K562 (cell line): Measurements from ENCODE around the gene ATP2A1. TPM values are rescaled to one million over a fixed set of nuclear protein-coding genes. Genes with fewer than 3 reads are reported as not detected.

Source experiments
- ATAC-seq: fragments of 200-7000 bp; cut with Tn5 transposase; 3 replicates; pipeline ENCODE4 v1.9.1; 2020; ENCODE audit warnings: moderate library complexity
- BruUV-seq: library from RNA; stranded (reverse); fragments of 400-500 nt; replicated peaks from 2 replicates; lab custom pipeline; 2021; lab: Mats Ljungman, UMichigan
- CTCF ChIA-PET: fragments of 300-600 bp; formaldehyde crosslinking; extraction: SDS; loops from one replicate; lab custom pipeline; 2021; ENCODE audit warnings: low intra/inter-chr PET ratio; lab: Yijun Ruan, JAX
- POLR2A ChIA-PET: fragments of 300-600, 350-650 bp; sonication (Branson Sonifier 250); formaldehyde crosslinking; extraction: SDS; loops from one replicate; lab custom pipeline; 2021; ENCODE audit warnings: antibody characterized with exemption, inconsistent platforms; lab: Yijun Ruan, JAX
- DNase-seq, 4 experiments: peaks; one replicate each; pipeline versions ENCODE4 v3.0.0 to v3.0.0-alpha.2; 2011 to 2018; ENCODE audit warnings: low spot score in 3 of 4, mixed read lengths in 3 of 4; ENCODE audit errors: extremely low read depth in 1 of 4
- FAIRE-seq: peaks from 2 replicates; lab custom pipeline; 2011; peaks lifted over from hg19 to GRCh38; lab: Jason Lieb, UNC
- H2AFZ ChIP-seq: 2 replicates; pipeline ENCODE4 v1.6.0; 2011; ENCODE audit warnings: low read depth, low read length, control low read depth, inconsistent platforms
- H3K27ac ChIP-seq: fragments of 200-600 bp; 3 replicates; pipeline ENCODE4 v1.8.0; 2011; ENCODE audit warnings: low read depth, mild to moderate bottlenecking, control low read depth, inconsistent platforms, low read length, moderate library complexity, mixed read lengths; ENCODE audit errors: extremely low read depth
- H3K27me3 ChIP-seq, 2 experiments: fragments of 300-600 bp in 1 of 2; 2 replicates in 1 of 2; 3 replicates in 1 of 2; pipeline versions ENCODE4 v1.6.0 to v1.8.0; 2011; ENCODE audit warnings: inconsistent platforms in 2 of 2, low read length in 2 of 2, mild to moderate bottlenecking in 1 of 2, mixed read lengths in 1 of 2, moderate library complexity in 1 of 2; ENCODE audit not compliant: control insufficient read depth in 2 of 2, insufficient read depth in 2 of 2
- H3K36me3 ChIP-seq: fragments of 300-600 bp; 3 replicates; pipeline ENCODE4 v1.8.0; 2011; ENCODE audit warnings: mild to moderate bottlenecking, low read length, inconsistent platforms; ENCODE audit not compliant: control insufficient read depth, insufficient read depth
- H3K4me1 ChIP-seq, 2 experiments: fragments of 200-600 bp in 1 of 2; replicated peaks in 1 of 2; 2 replicates in 1 of 2; 3 replicates in 1 of 2; pipeline versions ENCODE4 v1.5.1 to v1.8.0; 2011; ENCODE audit warnings: inconsistent platforms in 2 of 2, low read length in 2 of 2, mild to moderate bottlenecking in 1 of 2, mixed read lengths in 1 of 2, moderate library complexity in 1 of 2; ENCODE audit not compliant: control insufficient read depth in 2 of 2, insufficient read depth in 2 of 2
- H3K4me2 ChIP-seq: 2 replicates; pipeline ENCODE4 v1.6.1; 2011; ENCODE audit warnings: low read length, control low read depth, inconsistent platforms, mixed read lengths; ENCODE audit not compliant: insufficient read depth
- H3K4me3 ChIP-seq: fragments of 200-600 bp; sonication (generic), shearing (Covaris generic); 2 replicates; pipeline ENCODE4 v1.5.1; 2016; ENCODE audit warnings: control low read depth, inconsistent platforms
- H3K79me2 ChIP-seq: fragments of 200-600 bp; 3 replicates; pipeline ENCODE4 v1.8.0; 2011; ENCODE audit warnings: low read length, inconsistent platforms; ENCODE audit not compliant: control insufficient read depth, insufficient read depth
- H3K9ac ChIP-seq, 2 experiments: 2 replicates each; pipeline versions ENCODE4 v1.6.0 to v1.6.1; 2011; ENCODE audit warnings: low read depth in 2 of 2, low read length in 2 of 2, control low read depth in 1 of 2, inconsistent platforms in 1 of 2, mild to moderate bottlenecking in 1 of 2, mixed read lengths in 1 of 2; ENCODE audit not compliant: insufficient read depth in 1 of 2
- H3K9me1 ChIP-seq: one replicate; pipeline ENCODE4 v1.6.0; 2011; ENCODE audit warnings: inconsistent platforms, mild to moderate bottlenecking, low read length, moderate library complexity; ENCODE audit not compliant: control insufficient read depth, insufficient read depth
- H3K9me3 ChIP-seq: replicated peaks from 2 replicates; pipeline ENCODE4 v1.5.1; 2011; ENCODE audit warnings: low read depth, low read length, inconsistent platforms; ENCODE audit not compliant: control insufficient read depth, insufficient read depth
- H4K20me1 ChIP-seq: replicated peaks from 2 replicates; pipeline ENCODE4 v1.6.1; 2011; ENCODE audit warnings: low read length, inconsistent platforms, mixed read lengths; ENCODE audit not compliant: control insufficient read depth, insufficient read depth
- DPF2 ChIP-seq: fragments of 450-650 bp; IDR thresholded peaks from 2 replicates; pipeline ENCODE4 v1.6.1; 2016
- ELF1 ChIP-seq: fragments of 200-800 bp; sonication (Bioruptor generic); IDR thresholded peaks from 2 replicates; pipeline ENCODE4 v1.6.1; 2016; ENCODE audit warnings: missing genetic modification characterization, missing compliant biosample characterization
- ETV5 ChIP-seq: sonication (generic); formaldehyde crosslinking; IDR thresholded peaks from 2 replicates; pipeline ENCODE4 v1.4.0; 2020; ENCODE audit warnings: low read depth, mild to moderate bottlenecking, missing genetic modification reagents
- FUS ChIP-seq: fragments of 200-400 bp; formaldehyde crosslinking; optimal IDR thresholded peaks from 2 replicates; pipeline ENCODE3; 2017; ENCODE audit warnings: low read depth, low read length
- HMGN3 ChIP-seq: IDR thresholded peaks from 2 replicates; pipeline ENCODE4 v1.6.1; 2011; ENCODE audit warnings: borderline replicate concordance, low read depth, mild to moderate bottlenecking, mixed read lengths, low read length; ENCODE audit not compliant: insufficient read length; ENCODE audit errors: extremely low read depth
- JUND ChIP-seq, 2 experiments: IDR thresholded peaks; 2 replicates in 1 of 2; 3 replicates in 1 of 2; pipeline ENCODE4 v1.6.1; 2011; ENCODE audit warnings: borderline replicate concordance in 2 of 2, low read depth in 2 of 2, low read length in 2 of 2, improper control_type of control experiment in 1 of 2, missing biosample characterization in 1 of 2, missing genetic modification characterization in 1 of 2, missing genetic modification reagents in 1 of 2
- KLF13 ChIP-seq: fragments of 450-650 bp; IDR thresholded peaks from 2 replicates; pipeline ENCODE4 v1.6.1; 2016; ENCODE audit warnings: missing genetic modification characterization, low read depth, mild to moderate bottlenecking, missing compliant biosample characterization, moderate library complexity, borderline replicate concordance
- MYC ChIP-seq, 2 experiments: fragments of 250-450 bp in 1 of 2; sonication (Bioruptor Pico) in 1 of 2; IDR thresholded peaks; 2 replicates each; pipeline versions ENCODE4 v1.5.1 to v1.6.1; 2012 to 2021; ENCODE audit warnings: low read depth in 2 of 2, borderline replicate concordance in 1 of 2, improper control_type of control experiment in 1 of 2, low read length in 1 of 2, mild to moderate bottlenecking in 1 of 2, moderate library complexity in 1 of 2
- NFIC ChIP-seq: fragments of 450-650 bp; IDR thresholded peaks from 2 replicates; pipeline ENCODE4 v1.6.1; 2017; ENCODE audit warnings: mild to moderate bottlenecking, inconsistent platforms
- SMARCE1 ChIP-seq: fragments of 450-650 bp; IDR thresholded peaks from 2 replicates; pipeline ENCODE4 v1.7.1; 2016; ENCODE audit warnings: mild to moderate bottlenecking
- TCF3 ChIP-seq: sonication (generic); formaldehyde crosslinking; IDR thresholded peaks from 2 replicates; pipeline ENCODE4 v1.4.0; 2020; ENCODE audit warnings: mild to moderate bottlenecking, missing genetic modification reagents
- XRCC4 ChIP-seq: IDR thresholded peaks from one replicate; pipeline ENCODE4 v1.6.1; 2011; ENCODE audit not compliant: insufficient read depth, insufficient read length; ENCODE audit errors: extremely low read depth
- ZKSCAN3 ChIP-seq: fragments of 250-450 bp; sonication (Bioruptor Pico); IDR thresholded peaks from 2 replicates; pipeline ENCODE4 v1.4.0; 2020
- ZNF384 ChIP-seq: IDR thresholded peaks from 2 replicates; pipeline ENCODE4 v1.6.1; 2012; ENCODE audit warnings: low read depth, low read length, improper control_type of control experiment
- WGBS: fragments of 100-300 bp; shearing (Covaris generic); methylation state at CpG from one replicate; pipeline ENCODE4 v1.1.6; 2016; ENCODE audit warnings: low coverage, mixed read lengths; ENCODE audit not compliant: insufficient coverage; ENCODE audit errors: missing lambda C conversion rate; 5-methylcytosine and 5-hydroxymethylcytosine counted together
- in situ Hi-C: fragments of 300-500 bp; cut with MboI; formaldehyde crosslinking; loops from 4 replicates; pipeline ENCODE4 v1.15.0; 2018; ENCODE audit warnings: inconsistent platforms, mixed read lengths
- intact Hi-C: fragments of 100-400 bp; cut with micrococcal nuclease; formaldehyde crosslinking; loops from 2 replicates; pipeline ENCODE4 v1.14.2; 2022
- polyA plus RNA-seq, 8 experiments: library from polyadenylated mRNA; depleted of rRNA in 4 of 8; stranded (reverse) in 5 of 8; unstranded in 3 of 8; fragments of >200 nt; fragmentation: Nextera tagmentation in 2 of 8; fragmentation: Illumina TruSeq in 1 of 8; extraction: Ambion mirVana in 2 of 8; extraction: Trizol in 1 of 8; gene quantifications; 2 replicates each; pipeline versions ENCODE4 v1.2.1 to v1.2.3, GENCODE V29; 2011 to 2014; ENCODE audit warnings: inconsistent platforms in 1 of 8, missing spikeins in 1 of 8
- total RNA-seq, 7 experiments: library from RNA; depleted of rRNA in 6 of 7; stranded (reverse); fragments of >200 nt in 6 of 7; fragmentation: Illumina TruSeq in 2 of 7; extraction: Trizol in 2 of 7; gene quantifications; 2 replicates each; pipeline versions ENCODE4 v1.2.1 to v1.2.3, GENCODE V29; 2011 to 2021; ENCODE audit warnings: low replicate concordance in 1 of 7
- TF ChIP-seq, protein P1 (sequence below): fragments of 450-650 bp; formaldehyde crosslinking; IDR thresholded peaks from 2 replicates; pipeline ENCODE4 v1.4.0; 2022; ENCODE audit warnings: missing genetic modification characterization
- TF ChIP-seq, protein P2 (sequence below): fragments of 450-650 bp; IDR thresholded peaks from 2 replicates; pipeline ENCODE4 v1.6.1; 2018; ENCODE audit not compliant: partially characterized antibody

ATP2A1 gene
- total and polyA plus RNA-seq, 9 of the 15 experiments (the other 6 are each of a cell fraction or from before 2014, with no cell fraction given): 0.25 to 2.6 (median 0.65) TPM

DNA sequence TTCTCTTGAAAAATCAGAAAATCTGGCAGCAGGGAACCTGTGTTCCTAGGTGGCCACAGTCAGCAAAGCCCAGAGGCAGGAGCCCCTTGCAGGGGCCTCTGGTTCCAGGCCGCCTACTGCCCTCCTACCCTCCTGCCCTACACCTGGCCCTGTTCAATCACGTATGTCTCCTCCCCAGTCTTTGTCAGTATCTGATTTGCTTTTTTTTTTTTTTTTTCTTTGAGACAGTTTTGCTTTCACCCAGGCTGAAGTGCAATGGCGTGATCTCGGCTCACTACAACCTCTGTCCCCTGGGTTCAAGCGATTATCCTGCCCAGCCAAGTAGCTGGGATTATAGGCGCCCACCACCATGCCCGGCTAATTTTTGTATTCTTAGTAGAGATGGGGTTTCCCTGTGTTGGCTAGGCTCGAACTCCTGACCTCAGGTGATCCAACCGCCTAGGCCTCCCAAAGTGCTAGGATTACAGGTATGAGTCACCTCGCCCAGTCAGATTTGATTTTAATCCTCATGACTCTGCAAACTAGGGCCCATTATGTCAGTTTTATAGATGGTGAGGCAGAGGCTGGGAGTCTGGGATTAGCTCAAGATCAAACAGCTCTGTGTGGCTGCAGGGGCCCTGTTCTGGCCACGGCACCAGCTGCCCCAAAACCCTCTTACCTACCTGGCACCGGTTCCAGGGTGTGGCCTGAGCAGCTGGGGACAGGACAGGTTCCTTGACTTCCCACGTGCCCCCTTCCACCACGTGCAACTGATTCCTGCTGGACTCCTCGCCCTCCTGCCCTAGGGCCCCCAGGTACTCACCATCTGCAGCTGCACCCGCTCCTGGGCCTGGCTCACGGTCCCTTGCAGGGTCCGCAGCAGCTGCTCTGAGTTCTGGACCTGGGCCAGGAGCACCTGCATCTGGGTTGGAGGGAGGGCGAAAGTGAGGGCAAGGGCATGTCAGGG lies 32.1 kb downstream of the ATP2A1 start:
- POLR2A ChIA-PET: interaction anchor here (0.6 kb wide), 1 partner anchor 998 kb away, joined by 4 read pairs; no protein-coding TSS in a partner anchor
- 0 out of 2 replicates have a peak, but pooled peaks have one; percentile 21 for TF ChIP-seq SMARCE1
- no peak for TF ChIP-seq TCF3
- no peak for TF ChIP-seq XRCC4
- no peak for TF ChIP-seq ZKSCAN3 (CRISPR knock-in tag)
- no peak for TF ChIP-seq KLF13 (tag)
- TF ChIP-seq, protein P1, sequence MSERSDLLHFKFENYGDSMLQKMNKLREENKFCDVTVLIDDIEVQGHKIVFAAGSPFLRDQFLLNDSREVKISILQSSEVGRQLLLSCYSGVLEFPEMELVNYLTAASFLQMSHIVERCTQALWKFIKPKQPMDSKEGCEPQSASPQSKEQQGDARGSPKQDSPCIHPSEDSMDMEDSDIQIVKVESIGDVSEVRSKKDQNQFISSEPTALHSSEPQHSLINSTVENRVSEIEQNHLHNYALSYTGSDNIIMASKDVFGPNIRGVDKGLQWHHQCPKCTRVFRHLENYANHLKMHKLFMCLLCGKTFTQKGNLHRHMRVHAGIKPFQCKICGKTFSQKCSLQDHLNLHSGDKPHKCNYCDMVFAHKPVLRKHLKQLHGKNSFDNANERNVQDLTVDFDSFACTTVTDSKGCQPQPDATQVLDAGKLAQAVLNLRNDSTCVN (CRISPR knock-in tag): no peak
- TF ChIP-seq, protein P2, sequence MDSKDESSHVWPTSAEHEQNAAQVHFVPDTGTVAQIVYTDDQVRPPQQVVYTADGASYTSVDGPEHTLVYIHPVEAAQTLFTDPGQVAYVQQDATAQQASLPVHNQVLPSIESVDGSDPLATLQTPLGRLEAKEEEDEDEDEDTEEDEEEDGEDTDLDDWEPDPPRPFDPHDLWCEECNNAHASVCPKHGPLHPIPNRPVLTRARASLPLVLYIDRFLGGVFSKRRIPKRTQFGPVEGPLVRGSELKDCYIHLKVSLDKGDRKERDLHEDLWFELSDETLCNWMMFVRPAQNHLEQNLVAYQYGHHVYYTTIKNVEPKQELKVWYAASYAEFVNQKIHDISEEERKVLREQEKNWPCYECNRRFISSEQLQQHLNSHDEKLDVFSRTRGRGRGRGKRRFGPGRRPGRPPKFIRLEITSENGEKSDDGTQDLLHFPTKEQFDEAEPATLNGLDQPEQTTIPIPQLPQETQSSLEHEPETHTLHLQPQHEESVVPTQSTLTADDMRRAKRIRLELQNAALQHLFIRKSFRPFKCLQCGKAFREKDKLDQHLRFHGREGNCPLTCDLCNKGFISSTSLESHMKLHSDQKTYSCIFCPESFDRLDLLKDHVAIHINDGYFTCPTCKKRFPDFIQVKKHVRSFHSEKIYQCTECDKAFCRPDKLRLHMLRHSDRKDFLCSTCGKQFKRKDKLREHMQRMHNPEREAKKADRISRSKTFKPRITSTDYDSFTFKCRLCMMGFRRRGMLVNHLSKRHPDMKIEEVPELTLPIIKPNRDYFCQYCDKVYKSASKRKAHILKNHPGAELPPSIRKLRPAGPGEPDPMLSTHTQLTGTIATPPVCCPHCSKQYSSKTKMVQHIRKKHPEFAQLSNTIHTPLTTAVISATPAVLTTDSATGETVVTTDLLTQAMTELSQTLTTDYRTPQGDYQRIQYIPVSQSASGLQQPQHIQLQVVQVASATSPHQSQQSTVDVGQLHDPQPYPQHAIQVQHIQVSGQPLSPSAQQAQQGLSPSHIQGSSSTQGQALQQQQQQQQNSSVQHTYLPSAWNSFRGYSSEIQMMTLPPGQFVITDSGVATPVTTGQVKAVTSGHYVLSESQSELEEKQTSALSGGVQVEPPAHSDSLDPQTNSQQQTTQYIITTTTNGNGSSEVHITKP: no peak
- TF ChIP-seq ZNF384: no peak
- peak; percentile 69 for TF ChIP-seq JUND (IDR thresholded peaks at IDR 0.05; ENCODE audit: borderline replicate concordance, low read depth, low read length)
- TF ChIP-seq JUND (tag; IDR thresholded peaks at IDR 0.05; ENCODE audit: borderline replicate concordance, low read depth, low read length): peak; percentile 50; the same call in 1 of the 3 replicates
- TF ChIP-seq NFIC: peak; percentile 43; the same call in 1 of the 2 replicates
- TF ChIP-seq FUS: no peak
- TF ChIP-seq DPF2: peak; percentile 57; the same call in 1 of the 2 replicates
- no peak for TF ChIP-seq MYC (IDR thresholded peaks at IDR 0.05; ENCODE audit: low read depth, low read length)
- no peak for TF ChIP-seq MYC (CRISPR knock-in tag; IDR thresholded peaks at IDR 0.05; ENCODE audit: borderline replicate concordance, low read depth)
- no peak for TF ChIP-seq ELF1
- TF ChIP-seq HMGN3: peak; percentile 17
- no peak for TF ChIP-seq ETV5 (CRISPR knock-in tag)

More for the DNA sequence above, 32.1 kb downstream of the ATP2A1 start:
- intact Hi-C loops (no loop called here), in situ Hi-C loops (no loop called here)
- no TSS peak for BruUV-seq
- Histone ChIP-seq H3K9me1 (peaks cover 4% of the 10 kb centered on the region), H3K9me3 (no peaks in the 10 kb centered on the region), H3K36me3 (no peaks in the 10 kb centered on the region), H3K9ac (peak overlapping the region in 1 of 2 experiments; percentile 83; a peak in 2 of 4 replicates), H3K27me3 (no peaks in the 10 kb centered on the region), H3K27ac (no peak overlapping the region), H2AFZ (no peak overlapping the region), H4K20me1 (no peaks in the 10 kb centered on the region), H3K4me1 (peaks cover 0 to 26% of the 10 kb centered on the region in 2 experiments; a peak in 2 of 5 replicates), H3K4me3 (no peak overlapping the region), H3K4me2 (no peak overlapping the region), H3K79me2 (no peaks in the 10 kb centered on the region)
- ATAC-seq (peak; percentile 40; the same call in 2 of the 3 replicates), DNase-seq (peak in 1 of 4 experiments; percentile 16), FAIRE-seq (peak; percentile 29)
- 59% methylated on average over 15 of the region's 19 CpGs for WGBS
- CTCF ChIA-PET: no interaction called here
